Measurements from ENCODE around the gene UCKL1.
"Not testable (repeated sequence)": the region's sequence is repeated elsewhere in the genome, so short reads cannot be mapped to it uniquely, and the experiment has no call there.

Gene UCKL1

DNA sequence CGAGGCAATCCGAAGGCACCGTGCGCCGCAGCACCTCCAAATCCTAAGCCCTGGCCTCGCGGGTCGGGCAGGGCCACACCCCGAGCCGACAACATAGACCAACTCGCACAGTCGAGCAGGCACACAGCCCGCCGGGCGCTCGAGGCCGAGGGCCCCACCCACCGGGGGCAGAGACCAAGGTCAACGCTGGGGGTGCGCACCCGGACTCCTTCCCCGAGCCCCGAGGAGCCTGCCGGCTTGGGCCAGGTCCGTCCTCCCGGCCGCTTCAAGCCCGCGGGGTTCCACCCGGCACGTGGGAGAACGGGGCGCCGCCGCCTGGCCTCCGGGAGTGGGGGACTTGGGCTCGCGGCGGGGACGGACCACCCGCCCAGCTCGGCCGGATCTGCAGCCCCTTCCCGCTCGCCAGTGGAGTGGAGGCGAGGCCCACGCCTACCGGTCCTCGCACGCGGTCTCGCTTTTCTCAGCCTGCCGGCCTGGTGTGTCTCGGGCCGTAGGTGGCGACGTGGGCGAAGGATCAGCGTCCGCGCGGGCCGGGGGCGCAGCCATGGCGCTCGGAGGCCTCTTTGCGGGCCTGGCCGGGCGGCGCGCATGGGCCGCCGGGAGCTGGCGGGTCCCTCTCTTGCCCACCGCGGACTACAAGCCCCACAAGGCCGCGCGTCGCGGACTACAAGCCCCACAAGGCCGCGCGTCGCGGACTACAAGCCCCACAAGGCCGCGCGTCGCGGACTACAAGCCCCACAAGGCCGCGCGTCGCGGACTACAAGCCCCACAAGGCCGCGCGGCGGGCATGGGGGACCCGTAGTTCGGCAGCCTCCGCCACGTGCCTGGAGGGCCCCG lies at the start of gene UCKL1:
Gene UCKL1 (minus strand): TSS at position 590 of the 837 bp plus-strand sequence. CDS start 44 bp downstream, at position 546.
- peak; percentile 83 to 91 for DNase-seq

DNA sequence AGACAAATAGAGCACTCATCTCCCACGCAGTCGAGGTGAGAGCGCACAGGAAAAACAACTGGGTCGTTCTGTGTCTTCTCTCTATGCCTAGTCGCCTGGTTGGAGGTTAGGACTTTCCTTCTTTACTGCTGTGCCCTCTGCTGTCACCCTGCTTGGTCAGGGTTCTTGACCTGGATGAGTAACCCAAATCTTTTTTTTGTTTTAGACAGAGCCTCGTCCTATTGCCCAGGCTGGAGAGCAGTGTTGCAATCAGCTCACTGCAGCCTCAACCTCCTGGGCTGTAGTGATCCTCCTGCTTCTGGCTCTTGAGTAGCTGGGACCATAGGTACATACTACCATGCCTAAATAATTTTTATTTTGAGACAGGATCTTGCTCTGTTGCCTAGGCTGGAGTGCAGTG lies 49.2 kb upstream of the UCKL1 start:
- DNase-seq = no peak

- DNase-seq = no peak
These were observed 47.9 kb upstream of the UCKL1 start for GRCh38 chr20:64003960-64004725.

DNA sequence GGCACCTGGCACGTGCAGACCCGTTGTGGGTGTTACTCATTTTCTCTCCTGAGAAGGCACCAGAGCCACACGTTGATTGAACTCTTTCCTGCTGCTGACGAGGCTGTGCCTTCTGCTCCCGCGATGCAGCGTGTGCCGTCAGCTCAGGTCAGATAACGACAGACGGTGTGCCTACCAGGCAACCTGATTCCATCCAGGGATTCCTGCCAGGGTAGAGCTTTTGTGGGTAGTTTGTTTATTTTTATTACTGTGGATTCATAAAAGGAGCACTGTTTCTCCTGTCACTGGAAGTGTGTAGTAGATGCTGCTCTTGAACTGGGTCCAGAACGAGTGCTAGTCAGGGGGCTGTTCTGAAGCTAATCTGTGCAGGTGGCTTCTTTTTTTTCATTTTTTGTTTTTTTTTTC lies 45.4 kb upstream of the UCKL1 start:
- DNase-seq = no peak

DNA sequence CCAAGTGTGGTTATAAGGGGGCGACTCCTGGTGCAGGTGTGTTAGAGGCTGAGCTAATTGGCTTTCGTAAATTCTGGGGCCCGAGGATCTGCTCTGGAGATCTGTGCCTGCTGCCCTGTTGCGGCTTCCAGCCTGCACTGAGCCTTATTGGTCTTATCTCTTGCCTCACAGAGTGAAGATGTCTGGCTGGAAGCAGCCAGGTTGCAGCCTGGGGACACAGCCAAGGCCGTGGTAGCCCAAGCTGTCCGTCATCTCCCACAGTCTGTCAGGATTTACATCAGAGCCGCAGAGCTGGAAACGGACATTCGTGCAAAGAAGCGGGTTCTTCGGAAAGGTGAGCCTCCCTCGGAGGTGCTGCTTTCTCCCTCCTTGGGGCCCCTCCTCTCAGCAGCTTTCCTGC lies 44.7 kb upstream of the UCKL1 start:
- DNase-seq = no peak

- no peak for DNase-seq
These were observed 26.7 kb upstream of the UCKL1 start for GRCh38 chr20:63982937-63983336.

- peak; percentile 98 to 99 for DNase-seq
These were observed 24.9 kb upstream of the UCKL1 start, which contains the start of gene PRPF6 for GRCh38 chr20:63980806-63981728. Gene PRPF6 (plus strand): TSS chr20:63981132. CDS start chr20:63981246, 114 bp downstream.

DNA sequence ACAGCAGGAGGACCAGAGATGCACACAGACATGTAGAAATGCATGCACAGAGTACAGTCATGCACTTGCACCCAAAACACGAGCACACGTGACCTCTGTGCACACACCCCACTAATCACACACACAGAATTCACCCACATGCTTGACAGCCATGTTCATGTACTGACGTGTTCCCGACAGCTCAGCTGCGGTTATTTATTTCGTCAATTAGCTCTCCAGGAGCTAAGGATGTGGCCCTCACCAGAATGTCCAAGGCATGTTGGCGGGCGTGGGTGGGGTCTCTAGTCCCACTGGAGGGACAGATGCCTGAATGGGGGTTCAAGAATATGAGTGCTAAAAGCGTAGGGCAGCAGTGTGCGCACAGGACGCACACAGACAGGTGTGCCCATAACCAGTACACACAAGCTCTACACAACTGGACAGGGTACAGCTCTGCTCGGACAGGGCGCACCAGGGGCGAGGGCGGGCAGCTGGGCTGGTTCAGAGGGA lies 24.1 kb upstream of the UCKL1 start:
- no peak for DNase-seq

DNA sequence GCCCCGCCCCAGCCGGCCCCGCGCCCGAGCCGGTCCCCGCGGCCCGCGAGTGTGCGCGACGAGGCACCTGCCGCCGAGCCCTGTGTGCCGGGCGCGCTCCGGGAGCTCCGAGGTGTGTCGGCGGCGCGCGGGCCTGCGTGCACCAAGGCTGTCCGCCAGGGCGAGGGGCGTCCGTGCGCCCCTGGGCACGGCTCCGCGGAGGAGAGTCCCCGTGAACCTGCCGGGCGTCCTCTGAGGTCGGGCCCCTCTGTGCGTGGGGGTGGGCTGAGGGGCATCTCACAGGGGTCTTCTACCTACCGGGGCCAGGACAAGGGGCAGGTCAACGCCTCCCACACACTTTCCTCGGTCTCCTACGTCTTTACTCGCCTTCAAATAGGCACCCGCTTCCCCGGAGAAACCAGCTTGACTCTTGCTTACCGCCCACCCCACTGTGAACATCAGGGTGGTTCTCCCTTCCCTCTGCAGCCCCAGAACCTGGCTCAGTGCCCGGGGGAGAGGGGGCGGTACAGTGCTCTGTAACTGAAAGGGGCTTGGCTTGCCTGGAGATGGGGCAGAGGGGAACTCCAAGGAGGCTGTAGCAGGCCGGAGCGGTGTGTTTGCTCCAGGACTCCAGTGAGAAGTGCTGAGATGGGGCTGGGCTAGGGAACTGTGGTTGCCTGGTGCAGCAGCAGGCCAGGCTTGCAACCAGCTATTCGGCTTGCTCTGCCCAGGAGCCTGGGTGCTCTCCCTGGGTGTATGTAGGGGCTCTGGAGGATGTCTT lies 23.5 kb upstream of the UCKL1 start, which contains the start of gene SAMD10:
Gene SAMD10 (minus strand): TSS at position 86 of the 760 bp plus-strand sequence. CDS start 175 bp downstream, outside the sequence.
- DNase-seq = peak; percentile 42 to 68

- no peak for DNase-seq
These were observed 23.0 kb upstream of the UCKL1 start for GRCh38 chr20:63979229-63979556.

DNA sequence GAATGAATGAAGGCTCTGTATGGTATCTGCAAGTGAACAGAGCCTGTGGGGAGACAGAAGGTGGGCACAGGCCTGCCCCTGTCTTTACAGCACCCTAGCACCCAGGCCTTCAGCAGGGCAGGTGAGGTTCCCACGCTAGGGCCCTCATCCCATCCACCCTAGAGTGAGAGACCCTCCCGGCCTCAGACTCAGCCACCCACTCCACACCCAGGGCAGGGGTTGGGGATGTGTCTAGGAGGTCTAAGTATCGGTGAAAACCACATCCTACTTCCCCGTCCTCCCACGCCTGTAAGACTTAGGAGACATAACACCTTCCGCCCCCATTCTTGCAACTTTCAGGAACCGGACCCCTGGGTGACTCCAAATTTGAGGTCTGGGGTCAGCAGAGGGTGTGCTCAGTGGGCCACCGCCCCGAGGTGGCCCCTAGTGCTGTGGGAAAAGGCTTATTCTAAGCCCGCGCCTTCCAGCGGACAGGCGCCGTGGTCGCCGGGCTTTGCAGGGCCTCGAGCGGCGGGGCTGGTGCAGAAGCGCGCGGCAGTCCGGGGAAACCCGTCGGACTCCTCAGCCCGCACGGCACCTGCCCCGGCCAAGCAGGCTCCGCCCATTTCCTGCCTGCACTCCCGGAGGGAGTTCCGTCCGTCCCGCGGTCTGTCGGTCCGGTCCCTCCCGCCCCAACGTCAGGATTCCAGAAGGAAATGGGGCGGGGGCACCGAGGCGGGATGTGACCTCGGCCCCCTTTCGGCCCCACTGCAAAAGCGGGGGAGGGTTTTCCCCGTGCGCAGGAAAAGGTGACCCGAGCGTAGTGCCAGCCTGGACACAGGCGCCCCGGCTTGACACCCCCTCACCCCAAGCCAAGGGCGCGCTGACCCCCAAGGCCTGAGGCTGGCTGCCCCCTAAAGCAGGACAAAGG lies 22.4 kb upstream of the UCKL1 start:
- peak; percentile 51 to 55 for DNase-seq

- DNase-seq = no peak
These were observed 21.6 kb upstream of the UCKL1 start for GRCh38 chr20:63977739-63978276.

GRCh38 chr20:63976980-63977738 lies 20.9 kb upstream of the UCKL1 start:
- DNase-seq = no peak

DNA sequence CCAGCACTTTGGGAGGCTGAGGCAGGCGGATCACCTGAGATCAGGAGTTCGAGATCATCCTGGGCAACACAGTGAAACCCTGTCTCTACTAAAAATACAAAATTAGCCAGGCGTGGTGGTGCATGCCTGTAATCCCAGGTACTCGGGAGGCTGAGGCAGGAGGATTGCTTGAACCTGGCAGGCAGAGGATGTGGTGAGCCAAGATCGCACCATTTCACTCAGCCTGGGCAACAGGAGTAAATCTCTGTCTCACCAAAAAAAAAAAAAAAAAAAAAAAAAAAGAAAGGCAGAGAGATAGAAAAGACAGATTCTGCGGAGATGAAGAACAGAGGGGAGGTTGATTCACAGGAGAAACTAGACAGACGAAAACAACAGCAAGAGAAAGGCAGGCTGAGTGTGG lies 20.3 kb upstream of the UCKL1 start:
- not testable (repeated sequence) for DNase-seq

DNA sequence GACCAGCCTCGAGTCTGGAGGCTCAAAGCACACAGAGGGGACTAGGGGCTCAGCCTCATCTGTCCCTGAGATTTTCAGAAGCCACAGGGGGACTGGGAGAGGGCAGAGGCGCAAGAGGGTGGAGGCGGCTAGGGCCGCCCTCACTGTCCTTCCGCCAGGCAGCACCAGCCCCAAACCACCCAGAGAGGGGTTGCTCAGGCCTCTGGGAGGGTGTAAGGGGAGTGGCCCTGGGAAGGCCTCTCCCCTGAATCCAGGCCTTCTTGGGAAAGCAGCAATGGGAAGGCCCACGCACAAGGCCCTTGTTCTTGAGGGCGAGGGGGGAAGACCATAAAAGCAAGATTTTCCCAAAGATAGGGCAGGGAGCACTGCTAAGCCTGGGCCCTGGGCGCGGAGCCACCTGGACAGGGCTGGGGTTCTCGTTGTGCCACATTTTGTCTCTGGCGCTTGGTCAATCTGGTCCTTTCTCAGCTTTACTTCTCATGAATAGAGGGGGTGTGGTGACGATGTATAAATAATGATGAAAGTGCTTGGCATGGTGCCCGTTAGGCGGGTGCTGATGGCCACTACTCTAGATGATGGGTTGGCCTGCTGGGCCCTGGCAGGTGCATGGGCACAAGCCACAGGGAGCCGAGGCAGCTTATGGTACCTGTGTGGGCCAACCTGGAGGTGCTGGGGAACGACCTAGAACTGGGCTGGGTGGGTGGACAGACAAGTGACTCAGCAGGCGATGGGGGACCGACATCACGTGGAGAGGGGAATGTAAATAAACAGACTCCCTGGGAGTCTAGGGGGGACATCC lies 18.4 kb upstream of the UCKL1 start:
- no peak for DNase-seq

GRCh38 chr20:63973636-63974401 lies 17.6 kb upstream of the UCKL1 start:
- peak; percentile 67 to 76 for DNase-seq

DNA sequence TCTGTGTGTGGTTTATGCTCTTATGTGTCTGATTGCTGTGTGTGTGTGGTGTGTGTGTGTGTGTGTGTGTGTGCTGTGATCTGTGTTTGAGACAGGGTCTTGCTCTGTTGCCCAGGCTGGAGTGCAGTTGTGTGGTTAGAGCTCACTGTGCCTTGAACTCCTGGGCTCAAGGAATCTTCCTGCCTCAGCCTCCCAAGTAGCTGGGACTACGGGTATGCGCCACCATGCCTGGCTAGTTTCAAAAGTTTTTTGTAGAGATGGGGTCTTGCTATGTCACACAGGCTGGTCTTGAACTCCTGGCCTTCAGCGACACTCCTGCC lies 16.9 kb upstream of the UCKL1 start:
- no peak for DNase-seq
